Measurements from ENCODE around the gene HACE1.
"Not testable (repeated sequence)": the region's sequence is repeated elsewhere in the genome, so short reads cannot be mapped to it uniquely, and the experiment has no call there.

HACE1 gene

GRCh38 chr6:104737567-104737966 is 122.2 kb downstream of the HACE1 start:
- not testable (repeated sequence) for DNase-seq (ENCODE audit: low spot score)

- DNase-seq (ENCODE audit: low spot score), result no peak
These were observed 123.2 kb downstream of the HACE1 start for GRCh38 chr6:104736545-104736944.

- no peak for DNase-seq (ENCODE audit: low spot score)
These were observed 129.3 kb downstream of the HACE1 start for GRCh38 chr6:104730450-104730849.

- no peak for DNase-seq (ENCODE audit: low spot score)
These were observed 130.3 kb downstream of the HACE1 start for GRCh38 chr6:104729433-104729832.

- no peak for DNase-seq (ENCODE audit: low spot score)
These were observed 131.3 kb downstream of the HACE1 start for GRCh38 chr6:104728448-104728847.

GRCh38 chr6:104718672-104719071 is 141.0 kb downstream of the HACE1 start:
- no peak for DNase-seq (ENCODE audit: low spot score)

GRCh38 chr6:104716858-104717257 is 142.9 kb downstream of the HACE1 start:
- no peak for DNase-seq (ENCODE audit: low spot score)

- no peak for DNase-seq (ENCODE audit: low spot score)
These were observed 144.9 kb downstream of the HACE1 start for GRCh38 chr6:104714796-104715195.

GRCh38 chr6:104713982-104714381 is 145.7 kb downstream of the HACE1 start:
- DNase-seq (ENCODE audit: low spot score), result no peak

GRCh38 chr6:104711371-104711770 is 148.3 kb downstream of the HACE1 start:
- no peak for DNase-seq (ENCODE audit: low spot score)

GRCh38 chr6:104710543-104711335 is 149.0 kb downstream of the HACE1 start:
- no peak for DNase-seq (ENCODE audit: low spot score)

GRCh38 chr6:104705916-104706442 is 153.7 kb downstream of the HACE1 start:
- DNase-seq (ENCODE audit: low spot score), result no peak

- no peak for DNase-seq (ENCODE audit: low spot score)
These were observed 154.5 kb downstream of the HACE1 start for GRCh38 chr6:104705095-104705707.

GRCh38 chr6:104704191-104704590 is 155.5 kb downstream of the HACE1 start:
- no peak for DNase-seq (ENCODE audit: low spot score)

GRCh38 chr6:104702126-104702841 is 157.4 kb downstream of the HACE1 start:
- no peak for DNase-seq (ENCODE audit: low spot score)

- DNase-seq (ENCODE audit: low spot score), result no peak
These were observed 159.1 kb downstream of the HACE1 start for GRCh38 chr6:104700371-104701185.

GRCh38 chr6:104699593-104700329 is 160.0 kb downstream of the HACE1 start:
- no peak for DNase-seq (ENCODE audit: low spot score)

- no peak for DNase-seq (ENCODE audit: low spot score)
These were observed 160.7 kb downstream of the HACE1 start for GRCh38 chr6:104698979-104699378.

- DNase-seq (ENCODE audit: low spot score), result no peak
These were observed 167.7 kb downstream of the HACE1 start for GRCh38 chr6:104692008-104692407.

- DNase-seq (ENCODE audit: low spot score), result no peak
These were observed 170.0 kb downstream of the HACE1 start for GRCh38 chr6:104689551-104690205.
